GM18507 (cell line): ENCODE results near the gene RPP25L.

Experiments
- DNase-seq: peaks from one replicate; pipeline ENCODE4 v3.0.0; 2011; ENCODE audit warnings: low read depth; ENCODE audit not compliant: insufficient read length; ENCODE audit errors: extremely low spot score
- FAIRE-seq: peaks from 2 replicates; lab custom pipeline; 2011; peaks lifted over from hg19 to GRCh38; lab: Jason Lieb, UNC

Gene RPP25L

DNA sequence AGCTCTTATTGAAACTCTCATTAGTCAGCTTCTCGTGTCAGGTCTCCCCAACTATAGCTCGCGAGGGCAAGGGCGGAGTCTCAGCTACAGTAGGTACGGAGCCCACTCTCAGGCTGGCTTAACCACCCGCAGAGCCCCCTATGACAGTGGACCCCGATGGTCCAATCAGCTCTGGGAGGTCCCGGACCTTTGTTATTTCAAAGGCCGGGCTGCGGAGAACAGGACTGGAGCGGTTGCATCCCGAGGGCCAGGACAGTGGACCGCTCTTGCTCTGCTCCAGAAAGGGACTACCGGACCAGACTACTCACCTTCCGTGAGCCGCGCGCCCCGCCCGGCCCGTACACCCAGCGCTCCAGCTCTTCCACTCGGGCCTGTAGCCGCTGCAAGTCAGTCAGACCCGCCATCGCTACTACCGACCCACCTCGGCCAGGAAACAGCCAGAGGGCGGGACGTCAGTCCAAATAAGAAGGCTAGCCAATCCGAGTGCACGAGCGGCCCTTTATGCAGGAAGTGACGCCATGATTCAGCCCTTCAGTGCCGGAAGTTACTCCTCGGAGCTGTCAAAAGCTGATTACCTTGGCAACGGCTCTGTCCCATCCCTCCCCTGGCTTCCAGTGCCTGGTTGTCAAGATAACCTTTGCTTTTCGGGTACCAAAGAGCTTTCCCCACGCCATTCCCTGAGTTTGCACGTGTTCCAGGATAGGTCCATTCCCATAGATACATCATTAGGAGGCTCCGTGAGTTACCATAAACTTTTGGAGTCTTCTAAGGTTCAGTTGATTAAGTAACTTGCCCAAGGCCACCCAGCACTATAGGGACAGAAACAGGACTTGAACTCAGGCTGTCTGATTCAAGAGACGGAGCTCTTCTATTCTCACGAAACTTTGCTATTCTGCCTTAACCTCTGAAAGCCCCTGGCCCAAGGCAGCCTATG is 8.4 kb upstream of the RPP25L start, which contains the start of gene DCTN3:
Gene DCTN3 (minus strand): TSS at position 435 of the 934 bp plus-strand sequence. CDS start 31 bp downstream, at position 404.
- DNase-seq (peak; percentile 98), FAIRE-seq (peak; percentile 100)

DNA sequence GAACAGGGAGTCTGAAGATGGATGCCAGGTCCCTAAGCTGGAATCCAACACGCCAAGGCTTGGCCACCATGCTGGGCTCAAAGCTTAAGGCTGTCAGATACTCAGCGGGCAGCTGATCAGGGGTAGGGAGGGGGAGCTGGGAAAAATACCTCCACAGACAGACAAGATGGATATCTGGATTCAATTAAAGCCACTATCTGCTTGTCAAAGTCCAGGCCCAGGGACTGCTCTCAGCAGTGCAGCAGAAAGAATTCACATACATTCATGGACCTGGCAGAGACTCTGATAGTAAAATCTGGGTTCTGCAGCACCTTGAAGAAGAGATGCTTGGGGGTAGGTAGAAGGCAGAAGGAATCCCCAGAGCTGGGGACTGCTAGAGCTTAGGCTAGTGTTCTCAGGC is 3.2 kb upstream of the RPP25L start:
- DNase-seq (no peak), FAIRE-seq (no peak)

DNA sequence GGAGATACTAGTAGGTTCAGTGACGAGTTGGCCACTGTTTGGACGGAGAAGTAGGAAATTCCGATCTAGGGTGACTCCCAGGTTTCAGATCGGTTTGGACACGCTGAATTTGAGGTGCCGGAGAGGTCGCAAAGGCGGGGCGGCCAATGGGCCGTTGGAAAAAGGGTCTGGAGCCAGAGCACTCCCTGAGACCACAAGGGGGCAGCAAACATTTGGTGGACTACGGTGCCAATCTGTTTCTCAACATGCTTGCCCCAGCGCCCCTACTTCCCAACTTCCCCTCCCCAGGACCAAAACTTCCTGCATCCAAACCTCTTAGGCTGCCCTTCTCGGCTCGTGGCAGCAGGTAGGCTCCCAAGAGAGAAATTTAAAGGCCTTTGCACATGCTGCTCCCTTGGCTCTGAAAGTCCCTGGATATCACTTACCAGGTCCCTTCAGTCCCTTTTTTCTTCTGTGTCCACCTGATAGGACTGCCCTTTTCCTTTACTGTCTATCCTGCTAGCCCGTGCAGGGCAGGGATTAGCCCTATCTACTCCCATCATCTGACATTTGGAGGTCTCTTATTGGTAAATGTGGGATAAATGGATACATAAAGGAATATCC is 992 bp upstream of the RPP25L start:
- FAIRE-seq (peak; percentile 76), DNase-seq (no peak)

DNA sequence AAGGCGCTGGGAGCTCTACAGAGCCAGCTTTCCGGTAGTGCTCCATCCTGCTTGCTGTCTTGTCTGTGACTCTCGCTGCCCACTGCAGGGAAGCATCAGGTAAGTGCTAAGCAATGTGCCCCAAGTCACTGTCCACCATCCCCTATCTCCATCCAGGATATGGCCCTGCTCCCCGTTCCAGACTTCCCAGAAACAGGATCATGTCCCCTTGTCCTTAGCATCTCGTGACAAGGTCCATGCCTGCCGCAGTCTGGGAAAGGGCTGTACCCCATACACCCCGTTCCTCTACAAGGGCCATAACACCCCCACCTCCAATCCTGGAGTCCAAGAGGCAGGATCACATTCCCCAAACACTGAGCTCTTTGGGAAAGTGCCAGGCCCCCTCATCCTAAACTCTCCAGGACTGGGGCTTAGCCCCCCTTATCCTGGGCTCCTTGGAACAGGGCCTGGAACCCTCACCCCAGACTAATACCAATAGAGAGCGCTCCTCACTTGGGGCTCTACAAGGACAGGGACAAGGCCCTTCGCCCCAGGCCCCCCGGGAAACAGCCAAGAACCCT is 566 bp downstream of the RPP25L start:
- DNase-seq: no peak
- FAIRE-seq: no peak

- FAIRE-seq: no peak
- no peak for DNase-seq
Observed at GRCh38 chr9:34610434-34611206, 1.3 kb downstream of the RPP25L start.

DNA sequence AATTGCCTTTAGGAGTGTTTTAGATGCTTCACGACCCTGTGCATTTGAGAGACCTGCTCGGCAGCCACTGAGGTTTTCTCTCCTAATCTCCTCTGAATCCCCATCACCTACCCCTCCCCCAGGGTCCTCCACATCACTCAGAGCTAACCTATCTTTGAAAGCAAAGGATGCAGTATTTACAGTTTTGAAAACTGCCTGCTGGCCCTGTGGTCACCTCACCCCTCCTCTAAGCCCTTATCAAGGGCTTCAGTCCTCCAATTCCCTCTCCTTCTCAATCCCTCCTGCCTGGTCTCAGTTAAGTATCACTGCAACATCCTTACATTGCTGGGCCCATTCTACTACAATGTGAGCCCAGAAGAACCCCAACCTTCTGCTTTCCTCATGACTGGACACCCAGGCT is 4.6 kb downstream of the RPP25L start:
- DNase-seq (no peak), FAIRE-seq (no peak)

DNA sequence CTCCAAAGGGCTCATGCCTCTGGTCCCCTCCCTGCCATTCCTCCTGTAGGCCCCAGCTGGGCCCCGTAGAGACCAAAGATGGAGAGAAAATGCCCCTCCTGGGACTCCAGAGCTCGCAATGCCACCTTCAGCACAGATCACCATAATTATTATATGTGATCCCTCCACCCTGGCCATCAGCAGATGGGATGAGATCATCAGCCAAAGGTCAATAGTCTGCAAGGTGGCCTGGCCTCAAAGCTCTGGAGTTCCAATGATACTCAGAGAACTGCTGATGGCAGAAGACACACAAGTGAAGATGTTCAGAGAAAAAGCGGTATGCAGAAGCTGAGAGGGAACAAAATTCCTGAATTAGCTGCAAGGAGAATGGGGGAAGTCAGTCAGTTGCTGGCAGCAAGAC is 5.0 kb downstream of the RPP25L start:
- no peak for FAIRE-seq
- no peak for DNase-seq

- FAIRE-seq (no peak), DNase-seq (no peak)
Observed at GRCh38 chr9:34606190-34606589, 5.7 kb downstream of the RPP25L start.

GRCh38 chr9:34603610-34604231 is 8.2 kb downstream of the RPP25L start:
- DNase-seq (peak; percentile 60), FAIRE-seq (peak; percentile 93)

- DNase-seq (no peak), FAIRE-seq (no peak)
Observed at GRCh38 chr9:34601937-34602573, 9.8 kb downstream of the RPP25L start.

DNA sequence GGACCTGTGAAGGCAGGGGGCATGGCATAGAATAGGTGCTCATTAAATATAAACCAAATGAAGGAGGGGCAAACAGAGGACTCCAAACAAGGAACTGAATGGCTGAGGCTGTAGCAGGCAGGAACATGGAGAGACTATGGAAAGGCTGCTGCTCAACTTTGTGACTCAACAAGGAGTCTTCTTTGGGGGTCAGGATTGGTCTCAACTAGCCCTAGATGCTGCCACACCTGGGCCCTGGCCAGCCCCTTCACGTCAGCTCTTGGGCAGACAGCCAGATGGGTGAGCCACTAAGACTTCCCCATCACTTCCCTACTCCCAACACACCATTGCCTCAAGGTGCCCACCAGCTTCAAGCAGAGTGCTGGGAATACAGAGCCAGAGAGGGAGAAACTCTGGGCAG is 11.0 kb downstream of the RPP25L start:
- DNase-seq (no peak), FAIRE-seq (no peak)

GRCh38 chr9:34599546-34599945 is 12.4 kb downstream of the RPP25L start:
- no peak for DNase-seq
- no peak for FAIRE-seq

DNA sequence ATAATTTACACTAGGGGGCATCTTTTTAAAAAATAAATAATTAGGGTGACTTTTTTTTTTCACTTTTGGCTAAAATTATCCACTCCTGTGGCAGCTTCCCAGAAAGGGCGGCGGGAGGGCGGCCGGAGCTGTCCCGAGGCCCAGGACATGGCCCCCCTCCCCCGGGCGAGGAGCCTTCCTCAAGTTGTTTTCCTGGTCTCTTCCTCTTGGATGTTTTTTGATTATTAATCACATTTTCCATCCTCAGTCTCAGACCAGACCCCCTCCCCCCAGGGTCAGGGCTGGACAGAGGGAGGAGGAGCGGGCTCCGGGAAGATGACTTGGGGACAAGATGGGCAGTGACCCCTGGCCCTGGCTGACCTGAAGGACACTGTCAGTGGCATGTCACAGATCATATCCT is 17.7 kb downstream of the RPP25L start:
- FAIRE-seq (no peak), DNase-seq (no peak)

DNA sequence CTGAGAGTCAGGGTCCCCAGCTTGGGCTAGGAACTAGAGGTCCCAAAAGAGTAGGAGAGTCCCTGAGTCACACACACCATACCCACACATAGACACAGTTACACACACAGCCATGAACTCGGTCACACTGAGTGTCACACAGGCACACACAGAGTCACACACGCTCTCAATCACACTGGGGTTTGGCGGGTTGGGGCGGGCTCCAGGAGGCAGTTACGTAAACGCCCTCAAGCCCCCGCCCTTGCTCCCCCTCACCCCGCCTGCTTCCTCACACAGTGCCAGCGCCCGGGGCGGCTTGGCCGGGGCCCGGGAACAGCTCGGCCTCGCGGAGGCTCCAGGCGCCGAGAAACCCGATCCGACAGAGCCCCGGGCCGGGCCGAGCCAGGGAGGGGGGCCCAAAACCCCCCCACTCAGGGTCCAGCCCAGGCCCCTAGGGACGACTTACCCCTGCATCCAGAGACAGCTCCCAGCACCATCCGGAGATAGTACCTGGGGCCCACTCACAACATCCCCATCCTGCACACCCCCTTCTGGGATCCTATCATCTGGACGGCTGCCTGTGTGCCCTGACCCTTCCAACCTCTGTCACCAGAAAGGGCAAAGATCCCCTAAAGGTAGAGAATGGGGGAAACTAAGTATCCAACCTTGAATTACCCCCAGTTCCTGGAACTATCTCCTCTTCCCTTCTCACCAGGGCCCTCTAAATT is 18.8 kb downstream of the RPP25L start:
- FAIRE-seq: no peak
- DNase-seq: no peak

DNA sequence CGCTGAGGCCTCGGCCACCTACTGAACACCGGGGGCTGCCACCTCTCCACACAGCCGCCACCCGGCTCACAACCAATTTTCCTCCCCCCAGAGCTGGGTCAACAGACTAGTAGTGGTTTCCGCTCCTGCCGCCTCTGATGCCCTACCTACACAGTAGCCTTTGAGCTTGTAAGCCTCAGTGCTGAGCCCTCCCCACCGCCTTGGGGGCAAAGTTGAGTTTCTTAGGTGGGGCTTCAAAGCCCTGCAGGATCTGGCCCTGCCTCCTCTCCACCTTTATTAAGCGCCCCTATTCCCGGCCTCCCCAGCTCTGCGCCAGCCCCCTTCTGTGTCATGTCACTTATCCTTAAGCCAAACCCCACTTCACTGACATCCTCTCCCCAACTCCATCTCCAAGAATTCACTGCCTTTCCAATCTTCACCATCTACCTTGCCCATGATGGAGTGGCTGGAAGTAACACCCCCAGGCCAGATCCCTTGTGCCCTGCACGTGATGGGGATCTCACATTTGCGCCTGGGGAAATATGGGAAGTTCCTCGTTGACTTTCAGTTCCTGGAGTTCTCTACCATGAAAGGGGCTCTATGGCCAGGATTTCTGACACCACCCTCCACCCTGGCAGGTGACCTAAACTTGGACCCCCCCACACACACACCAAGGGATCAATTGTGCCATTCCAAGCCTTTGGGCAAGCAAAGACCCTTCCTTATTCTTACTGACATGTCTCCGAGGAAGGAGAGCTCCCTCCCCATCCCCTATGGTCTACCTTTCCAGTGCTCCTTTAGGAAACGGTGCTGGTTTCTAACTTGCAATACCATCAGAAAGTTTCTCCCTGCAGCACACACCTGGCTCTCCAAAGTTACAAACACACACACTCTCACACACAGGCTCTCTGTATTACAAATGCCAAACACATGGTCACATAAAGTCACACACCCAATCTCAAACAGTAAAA is 19.7 kb downstream of the RPP25L start:
- peak; percentile 41 for FAIRE-seq
- no peak for DNase-seq

- FAIRE-seq (peak; percentile 61), DNase-seq (peak; percentile 80)
Observed at GRCh38 chr9:34591248-34591916, 20.5 kb downstream of the RPP25L start.
